Limb (tissue), 2 donors: ENCODE measurements around the gene OVCA2.

Experiments used
- DNase-seq, 2 donors: peaks; one replicate each; pipeline ENCODE4 v3.0.0-alpha.2; 2016; ENCODE audit errors: extremely low spot score in 2 of 2

Gene OVCA2

DNA sequence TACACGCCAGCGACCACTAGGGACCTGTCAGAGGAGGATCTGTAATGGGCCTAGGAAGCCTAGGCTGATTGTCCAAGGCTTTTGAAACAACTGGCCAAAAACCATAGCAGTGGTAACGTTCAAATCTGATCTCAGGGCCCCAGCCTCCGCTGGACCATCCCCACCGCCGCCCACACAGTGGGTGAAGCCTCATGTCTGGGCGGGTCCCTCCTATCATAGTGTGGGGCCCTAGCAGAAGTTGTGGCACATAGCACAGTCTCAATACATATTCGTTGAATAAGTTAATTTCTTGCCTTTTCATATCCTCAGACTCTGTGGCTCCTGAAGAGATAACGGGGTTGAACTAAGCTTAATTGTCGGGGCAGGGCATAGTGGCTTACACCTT, 11.1 kb upstream of the OVCA2 start:
- DNase-seq, result no peak

DNA sequence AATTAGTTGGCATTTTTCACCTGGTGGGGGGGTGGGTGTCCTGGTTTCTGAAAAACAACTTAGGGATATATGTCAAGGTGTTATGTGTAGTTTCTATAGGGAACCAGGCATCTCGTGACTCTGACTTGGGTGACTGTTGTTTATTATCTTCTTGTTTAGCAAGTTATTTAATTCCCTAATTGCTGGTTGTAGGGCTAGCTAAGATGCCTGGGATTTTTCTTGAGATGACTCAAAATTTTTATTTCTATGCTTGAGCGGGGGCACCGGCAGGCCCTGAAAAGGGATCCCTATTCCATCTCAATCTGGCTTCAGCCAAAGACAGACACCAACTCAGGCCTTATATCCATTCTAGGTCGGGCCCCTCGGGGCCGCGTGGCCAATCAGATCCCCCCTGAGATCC, 8.7 kb upstream of the OVCA2 start:
- DNase-seq, result no peak

DNA sequence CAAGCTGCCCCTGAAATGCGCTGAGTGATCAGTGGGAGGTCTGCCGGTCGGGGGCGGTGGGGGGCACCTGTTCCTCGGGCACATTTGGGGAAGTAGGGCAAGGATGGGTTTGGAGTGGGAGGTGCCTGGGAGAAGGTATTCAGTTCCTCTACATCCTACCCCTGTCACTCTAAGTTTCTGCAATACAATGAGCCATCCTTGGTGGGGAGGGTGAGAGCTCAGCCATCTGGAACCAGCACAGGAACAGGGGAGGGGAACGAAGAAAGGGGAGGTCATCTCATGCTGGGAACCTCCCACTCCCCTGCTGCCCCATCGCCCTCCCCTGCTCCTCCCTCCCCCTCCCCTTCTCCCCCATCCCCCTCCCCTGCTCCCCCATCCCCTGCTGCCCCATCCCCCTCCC, 7.7 kb upstream of the OVCA2 start:
- no peak for DNase-seq

GRCh38 chr17:2034806-2035540, 6.8 kb upstream of the OVCA2 start:
- no peak for DNase-seq

DNA sequence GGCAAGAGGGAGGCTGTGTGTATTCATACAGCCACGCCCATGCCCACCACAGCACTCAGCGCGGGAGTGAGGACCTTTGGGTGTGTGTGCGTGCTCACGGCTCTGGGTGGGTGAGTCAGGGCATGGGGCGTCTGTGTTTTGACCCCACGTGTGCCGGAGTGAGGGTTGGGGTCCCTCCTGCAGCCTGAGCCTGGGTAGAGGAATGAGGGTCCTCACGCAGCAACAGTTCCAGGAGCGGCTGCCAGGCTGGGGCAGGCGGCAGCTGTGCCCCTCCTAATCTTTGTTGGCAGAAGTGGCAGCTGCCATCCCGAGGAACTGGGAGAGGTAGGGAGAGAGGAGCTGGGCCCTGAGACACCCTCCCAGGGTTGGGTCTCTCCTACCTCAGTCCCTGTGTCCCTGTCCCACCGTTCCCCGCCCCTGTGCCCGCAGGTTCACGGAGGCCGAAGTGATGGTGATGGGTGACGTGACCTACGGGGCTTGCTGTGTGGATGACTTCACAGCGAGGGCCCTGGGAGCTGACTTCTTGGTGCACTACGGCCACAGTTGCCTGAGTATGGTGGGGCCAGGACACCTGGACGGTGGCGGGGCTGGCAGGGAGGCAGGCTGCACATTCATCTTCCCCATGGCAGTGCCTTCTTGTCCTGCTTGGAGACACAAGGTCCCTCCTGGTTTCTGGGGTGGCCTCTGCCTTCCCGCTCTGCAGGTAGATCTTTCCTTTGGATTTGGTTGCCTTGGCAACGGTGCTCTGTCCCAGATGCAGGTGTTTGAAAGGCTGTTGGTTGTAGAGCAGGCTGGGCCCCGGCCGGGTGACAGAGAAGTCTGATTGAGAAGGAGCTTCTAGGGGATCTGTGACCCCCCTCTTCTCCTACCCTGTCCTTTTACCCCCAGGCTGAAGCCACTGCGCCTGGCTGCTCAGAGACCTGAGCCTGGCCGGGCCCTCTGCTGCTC, 6.0 kb upstream of the OVCA2 start:
- DNase-seq, result no peak

DNA sequence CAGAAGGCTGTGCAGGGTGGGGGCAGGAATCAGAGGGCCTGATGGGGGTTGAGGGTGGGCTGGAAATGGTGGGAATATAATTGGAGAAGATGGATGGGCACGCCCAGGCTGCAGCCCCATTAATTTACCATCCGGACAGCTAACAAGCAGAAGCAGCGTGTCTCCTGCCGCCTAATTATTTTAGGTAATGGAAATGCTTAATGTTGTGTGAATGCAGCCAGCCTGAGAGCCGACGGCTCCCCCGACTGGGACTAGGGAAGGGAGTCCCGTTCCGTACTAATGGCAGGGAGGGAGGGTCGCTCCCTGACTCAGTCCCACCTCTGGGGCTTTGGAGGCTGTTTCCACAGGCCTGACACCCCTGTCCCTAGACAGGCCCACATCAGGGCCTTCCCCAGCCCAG, 4.7 kb upstream of the OVCA2 start:
- no peak for DNase-seq

GRCh38 chr17:2040219-2040827, 1.5 kb upstream of the OVCA2 start:
- DNase-seq, result no peak

- DNase-seq, result no peak
Observed at GRCh38 chr17:2040942-2041560, 771 bp upstream of the OVCA2 start.

GRCh38 chr17:2042390-2042847, 597 bp downstream of the OVCA2 start:
- no peak for DNase-seq

GRCh38 chr17:2042933-2043332, 1.1 kb downstream of the OVCA2 start:
- no peak for DNase-seq

- DNase-seq, result no peak
Observed at GRCh38 chr17:2043785-2044184, 2.0 kb downstream of the OVCA2 start.

DNA sequence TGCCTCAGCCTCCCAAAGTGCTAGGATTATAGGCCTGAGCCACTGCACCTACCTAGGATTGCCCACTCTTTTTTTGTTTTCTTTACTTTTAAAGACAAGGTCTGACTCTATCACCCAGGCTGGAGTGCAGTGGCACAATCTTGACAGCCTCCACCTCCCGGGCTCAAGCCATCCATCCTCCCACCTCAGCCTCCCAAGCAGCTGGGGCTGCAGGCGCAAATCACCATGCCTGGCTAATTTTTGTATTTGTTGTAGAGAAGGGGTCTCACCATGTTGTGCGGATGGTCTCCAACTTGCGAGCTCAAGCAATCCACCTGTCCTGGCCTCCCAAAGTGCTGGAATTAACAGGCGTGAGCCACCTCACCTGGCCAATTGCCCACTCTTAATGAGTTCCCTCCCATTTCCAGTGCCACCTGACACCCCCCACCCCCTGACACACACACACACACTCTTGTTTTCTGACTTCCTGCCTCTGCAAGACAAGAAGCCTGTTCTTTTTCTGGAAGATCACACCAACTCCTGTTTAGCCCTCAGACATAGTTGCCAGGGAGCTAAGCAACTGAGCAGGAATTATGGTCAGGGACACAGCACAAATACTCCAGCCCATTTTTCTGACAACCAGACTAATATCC, 2.6 kb downstream of the OVCA2 start:
- no peak for DNase-seq

DNA sequence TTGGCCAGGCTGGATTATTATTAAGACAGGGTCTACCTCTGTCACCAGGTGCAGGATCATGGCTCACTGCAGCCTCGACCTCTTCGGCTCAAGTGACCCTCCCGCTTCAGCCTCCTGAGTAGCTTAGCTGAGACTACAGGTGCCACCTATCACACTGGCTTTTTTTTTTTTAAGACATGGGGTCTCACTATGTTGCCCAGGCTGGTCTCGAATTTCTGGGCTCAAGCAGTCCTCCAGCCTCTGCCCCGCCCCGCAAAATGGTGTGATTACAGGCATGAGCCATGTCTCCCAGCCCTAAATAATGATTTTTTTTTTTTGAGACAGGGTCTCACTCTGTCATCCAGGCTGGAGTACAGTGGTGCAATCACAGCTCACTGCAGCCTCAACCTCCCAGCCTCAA, 5.8 kb downstream of the OVCA2 start:
- no peak for DNase-seq

- peak in 1 of 2 donors; percentile 0 for DNase-seq
Observed at GRCh38 chr17:2048805-2049204, 7.0 kb downstream of the OVCA2 start.

- DNase-seq, result peak; percentile 72 to 95
Observed at GRCh38 chr17:2049333-2050299, 7.8 kb downstream of the OVCA2 start.

GRCh38 chr17:2050300-2051060, 8.7 kb downstream of the OVCA2 start:
- peak; percentile 30 to 90 for DNase-seq

GRCh38 chr17:2051061-2051932, 9.5 kb downstream of the OVCA2 start:
- peak in 1 of 2 donors; percentile 78 for DNase-seq

DNA sequence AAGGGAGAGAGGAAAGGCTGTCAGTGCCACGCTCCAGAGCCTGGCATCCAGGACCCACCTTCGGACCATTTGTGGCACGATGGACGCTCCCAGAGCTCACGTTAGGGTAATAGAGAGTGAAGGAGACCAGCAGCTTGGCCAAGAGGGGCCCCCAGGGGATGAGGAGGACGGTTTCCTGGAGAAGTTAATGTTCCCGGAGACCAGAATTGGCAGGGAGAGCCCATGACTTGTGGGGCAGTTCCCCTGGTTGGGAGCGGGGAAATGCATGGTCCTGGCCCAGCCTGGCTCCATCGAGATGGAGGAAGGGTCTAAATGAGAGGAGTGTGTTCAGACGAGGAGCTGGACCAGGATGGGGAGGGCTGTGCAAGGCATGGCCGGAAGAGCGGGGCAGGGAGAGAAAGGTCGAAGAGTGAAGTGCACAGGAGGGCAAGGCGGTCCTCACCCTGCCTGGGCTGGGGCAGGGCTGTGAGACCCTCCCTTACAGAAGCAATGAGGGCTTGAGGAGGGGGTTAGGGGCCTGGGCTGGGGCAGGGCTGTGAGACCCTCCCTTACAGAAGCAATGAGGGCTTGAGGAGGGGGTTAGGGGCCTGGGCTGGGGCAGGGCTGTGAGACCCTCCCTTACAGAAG, 10.2 kb downstream of the OVCA2 start:
- DNase-seq, result peak; percentile 0 to 45
